ENCODE measurements around the gene FBRSL1.

DNA sequence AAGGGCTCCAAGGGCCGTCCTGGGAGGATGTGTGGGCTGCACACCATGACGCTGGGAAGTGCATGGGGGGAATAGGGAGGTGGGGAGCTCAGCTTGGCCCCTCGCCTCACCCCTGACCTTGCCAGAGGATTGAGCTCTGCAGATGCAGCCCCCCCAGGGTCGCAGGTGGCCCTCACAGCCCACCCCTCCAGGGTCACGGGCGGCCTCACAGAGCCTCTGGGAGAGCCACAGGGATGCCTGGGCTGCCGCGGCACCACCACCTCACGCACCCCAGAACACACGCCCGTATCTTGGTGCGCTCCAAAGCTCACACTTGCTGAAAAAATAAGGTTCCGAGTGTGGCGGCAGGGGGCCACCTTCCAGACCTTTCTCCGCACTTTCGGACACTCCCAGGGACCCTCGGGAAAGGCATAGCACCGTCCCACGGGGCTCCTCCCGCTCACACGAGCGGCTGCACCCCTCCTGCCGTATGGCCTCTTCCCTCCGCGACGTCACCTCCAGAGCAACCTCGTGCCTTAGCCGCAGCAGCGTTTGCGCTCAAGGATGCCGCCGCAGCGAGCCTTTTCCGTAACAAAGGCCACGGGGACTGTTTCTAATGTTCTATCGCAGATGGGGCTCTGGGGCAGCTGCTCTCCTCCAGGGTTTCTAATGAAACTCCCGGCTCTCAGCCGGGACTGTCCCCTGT, 9.9 kb upstream of the FBRSL1 start:
- no peak for TF ChIP-seq GATA2 (CRISPR knock-in tag; IDR thresholded peaks at IDR 0.05)
- TF ChIP-seq STAG1 (CRISPR knock-in tag; IDR thresholded peaks at IDR 0.05; ENCODE audit: borderline replicate concordance), result no peak
- no peak for TF ChIP-seq POLR2A (conservative IDR thresholded peaks at IDR 0.05)
- TF ChIP-seq, protein P1, sequence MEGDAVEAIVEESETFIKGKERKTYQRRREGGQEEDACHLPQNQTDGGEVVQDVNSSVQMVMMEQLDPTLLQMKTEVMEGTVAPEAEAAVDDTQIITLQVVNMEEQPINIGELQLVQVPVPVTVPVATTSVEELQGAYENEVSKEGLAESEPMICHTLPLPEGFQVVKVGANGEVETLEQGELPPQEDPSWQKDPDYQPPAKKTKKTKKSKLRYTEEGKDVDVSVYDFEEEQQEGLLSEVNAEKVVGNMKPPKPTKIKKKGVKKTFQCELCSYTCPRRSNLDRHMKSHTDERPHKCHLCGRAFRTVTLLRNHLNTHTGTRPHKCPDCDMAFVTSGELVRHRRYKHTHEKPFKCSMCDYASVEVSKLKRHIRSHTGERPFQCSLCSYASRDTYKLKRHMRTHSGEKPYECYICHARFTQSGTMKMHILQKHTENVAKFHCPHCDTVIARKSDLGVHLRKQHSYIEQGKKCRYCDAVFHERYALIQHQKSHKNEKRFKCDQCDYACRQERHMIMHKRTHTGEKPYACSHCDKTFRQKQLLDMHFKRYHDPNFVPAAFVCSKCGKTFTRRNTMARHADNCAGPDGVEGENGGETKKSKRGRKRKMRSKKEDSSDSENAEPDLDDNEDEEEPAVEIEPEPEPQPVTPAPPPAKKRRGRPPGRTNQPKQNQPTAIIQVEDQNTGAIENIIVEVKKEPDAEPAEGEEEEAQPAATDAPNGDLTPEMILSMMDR (IDR thresholded peaks at IDR 0.05 in 2 of 3, conservative IDR thresholded peaks at IDR 0.05 in 1 of 3; ENCODE audit: insufficient read depth in 2 of 3, low read depth in 1 of 3, low read length in 3 of 3), result no peak
